ENCODE data around the gene KCNJ6. TPM values are rescaled to one million over a fixed set of nuclear protein-coding genes. Genes with fewer than 3 reads are reported as not detected.

Gene KCNJ6
- total and polyA plus RNA-seq, 9 of the 15 experiments (the other 6 are each of a cell fraction or from before 2014, with no cell fraction given): 0.06 to 0.21 (median 0.13) TPM; not detected in 1

- TF ChIP-seq HMGXB4 (CRISPR knock-in tag; IDR thresholded peaks at IDR 0.05) (no peak), NCOA2 (IDR thresholded peaks at IDR 0.05; ENCODE audit: partially characterized antibody in 2 of 2) (no peak), FOXA1 (IDR thresholded peaks at IDR 0.05; ENCODE audit: borderline replicate concordance) (no peak), ZNF436 (CRISPR knock-in tag; IDR thresholded peaks at IDR 0.05) (no peak), TBP (optimal IDR thresholded peaks at IDR 0.05; ENCODE audit: low read depth, low read length) (peak; percentile 86), SNIP1 (IDR thresholded peaks at IDR 0.05; ENCODE audit: low read depth) (no peak), ZNF76 (CRISPR knock-in tag; IDR thresholded peaks at IDR 0.05; ENCODE audit: borderline replicate concordance) (no peak), CEBPZ (IDR thresholded peaks at IDR 0.05; ENCODE audit: borderline replicate concordance, low read depth, low read length) (no peak), FOSL1 (tag; conservative IDR thresholded peaks at IDR 0.05) (no peak), ZNF830 (CRISPR knock-in tag; IDR thresholded peaks at IDR 0.05) (peak; percentile 63; the same call in 1 of the 2 replicates), SPI1 (IDR thresholded peaks at IDR 0.05; ENCODE audit: borderline replicate concordance, low read depth, low read length) (no peak), HLTF (IDR thresholded peaks at IDR 0.05) (no peak), RUNX1 (IDR thresholded peaks at IDR 0.05; ENCODE audit: low read depth) (no peak), ZNF232 (CRISPR knock-in tag; IDR thresholded peaks at IDR 0.05) (peak; percentile 97), SUPT5H (IDR thresholded peaks at IDR 0.05) (peak; percentile 68), ZFP1 (CRISPR knock-in tag; IDR thresholded peaks at IDR 0.05) (no peak), BRF2 (IDR thresholded peaks at IDR 0.05; ENCODE audit: borderline replicate concordance, insufficient read depth, insufficient read length) (no peak)
These were observed 352.5 kb downstream of the KCNJ6 start (continued) for GRCh38 chr21:37563641-37564340.

Data from K562 (cell line).